ENCODE results near the gene PTPRN2.
"Not testable (repeated sequence)": the region's sequence is repeated elsewhere in the genome, so short reads cannot be mapped to it uniquely, and the experiment has no call there.

The PTPRN2 gene

DNA sequence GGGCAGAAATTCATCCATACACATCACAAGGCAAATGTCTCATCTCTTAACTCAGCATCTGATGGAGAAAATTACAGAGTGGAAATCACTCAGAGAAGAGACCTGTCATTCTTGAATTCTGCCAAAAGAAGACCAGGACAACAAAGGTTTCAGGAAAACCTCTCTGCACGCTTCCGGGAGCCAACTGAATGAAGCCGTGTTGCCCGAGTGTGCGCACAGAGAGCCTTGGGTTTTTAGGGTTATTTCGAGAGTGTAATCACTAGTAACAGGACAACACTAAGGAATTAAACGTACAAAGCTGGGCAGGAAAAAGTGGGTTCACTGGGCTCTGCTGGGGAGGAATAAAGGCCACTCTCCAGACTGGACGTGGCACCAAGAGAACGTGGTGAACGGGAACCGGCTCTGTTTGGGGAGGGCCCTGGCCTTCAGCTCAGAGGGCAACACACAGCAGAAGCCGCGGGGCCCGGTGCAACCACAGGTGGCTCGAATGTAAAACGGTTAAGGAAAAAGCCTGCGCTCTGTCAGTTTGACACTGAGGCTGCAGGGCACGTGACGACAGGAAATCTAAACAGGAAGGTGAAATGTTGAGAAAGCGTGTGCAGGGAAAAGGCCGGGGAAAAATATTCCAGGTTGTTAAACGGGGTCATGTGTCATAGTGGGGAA lies 919.3 kb downstream of the PTPRN2 start:
- Histone ChIP-seq H3K27ac (no peak overlapping the region), H3K4me3 (no peak overlapping the region)
- DNase-seq (ENCODE audit: low spot score) = no peak
- TF ChIP-seq, protein P1, sequence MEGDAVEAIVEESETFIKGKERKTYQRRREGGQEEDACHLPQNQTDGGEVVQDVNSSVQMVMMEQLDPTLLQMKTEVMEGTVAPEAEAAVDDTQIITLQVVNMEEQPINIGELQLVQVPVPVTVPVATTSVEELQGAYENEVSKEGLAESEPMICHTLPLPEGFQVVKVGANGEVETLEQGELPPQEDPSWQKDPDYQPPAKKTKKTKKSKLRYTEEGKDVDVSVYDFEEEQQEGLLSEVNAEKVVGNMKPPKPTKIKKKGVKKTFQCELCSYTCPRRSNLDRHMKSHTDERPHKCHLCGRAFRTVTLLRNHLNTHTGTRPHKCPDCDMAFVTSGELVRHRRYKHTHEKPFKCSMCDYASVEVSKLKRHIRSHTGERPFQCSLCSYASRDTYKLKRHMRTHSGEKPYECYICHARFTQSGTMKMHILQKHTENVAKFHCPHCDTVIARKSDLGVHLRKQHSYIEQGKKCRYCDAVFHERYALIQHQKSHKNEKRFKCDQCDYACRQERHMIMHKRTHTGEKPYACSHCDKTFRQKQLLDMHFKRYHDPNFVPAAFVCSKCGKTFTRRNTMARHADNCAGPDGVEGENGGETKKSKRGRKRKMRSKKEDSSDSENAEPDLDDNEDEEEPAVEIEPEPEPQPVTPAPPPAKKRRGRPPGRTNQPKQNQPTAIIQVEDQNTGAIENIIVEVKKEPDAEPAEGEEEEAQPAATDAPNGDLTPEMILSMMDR (IDR thresholded peaks at IDR 0.05) = no peak

GRCh38 chr7:157667731-157668130 lies 919.9 kb downstream of the PTPRN2 start:
- TF ChIP-seq, protein P1 (IDR thresholded peaks at IDR 0.05) = no peak
- no peak overlapping the region for H3K27ac ChIP-seq
- no peak for DNase-seq (ENCODE audit: low spot score)

GRCh38 chr7:157667261-157667660 lies 920.4 kb downstream of the PTPRN2 start:
- Histone ChIP-seq H3K27ac (no peak overlapping the region), H3K4me3 (no peak overlapping the region)
- TF ChIP-seq, protein P1 (IDR thresholded peaks at IDR 0.05) = no peak
- DNase-seq (ENCODE audit: low spot score) = no peak

More at GRCh38 chr7:157667731-157668130, 919.9 kb downstream of the PTPRN2 start:
- no peak overlapping the region for H3K4me3 ChIP-seq

DNA sequence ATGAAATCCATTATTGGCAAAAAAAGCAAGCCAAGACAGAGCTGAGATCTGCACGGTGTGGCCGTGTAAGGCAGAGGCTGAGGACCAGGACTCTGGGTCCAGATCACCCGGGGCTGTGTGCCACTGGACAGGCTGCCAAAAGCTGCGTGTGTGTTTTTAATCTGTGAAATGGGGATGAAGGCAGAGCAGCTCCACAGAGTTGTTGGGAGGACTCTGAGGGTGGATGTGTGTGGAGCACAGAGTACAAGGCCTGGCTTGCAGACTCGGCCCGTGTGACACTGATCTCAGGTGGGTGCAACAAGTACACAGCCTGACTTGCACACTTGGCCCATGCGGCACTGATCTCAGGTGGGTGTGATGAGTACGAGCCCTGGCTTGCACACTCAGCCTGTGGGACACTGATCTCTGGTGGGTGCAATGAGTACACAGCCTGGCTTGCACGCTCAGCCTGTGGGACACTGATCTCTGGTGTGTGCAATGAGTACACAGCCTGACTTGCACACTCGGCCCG lies 921.0 kb downstream of the PTPRN2 start:
- Histone ChIP-seq H3K4me3 (no peak overlapping the region), H3K27ac (no peak overlapping the region)
- no peak for DNase-seq (ENCODE audit: low spot score)
- TF ChIP-seq, protein P1 (IDR thresholded peaks at IDR 0.05) = no peak

- H3K4me3 ChIP-seq; DNase-seq (ENCODE audit: low spot score); H3K27ac ChIP-seq: not testable (repeated sequence)
These were observed 922.0 kb downstream of the PTPRN2 start for GRCh38 chr7:157665634-157665988.

GRCh38 chr7:157664871-157665633 lies 922.6 kb downstream of the PTPRN2 start:
- Histone ChIP-seq H3K27ac (no peak overlapping the region), H3K4me3 (no peak overlapping the region)
- DNase-seq (ENCODE audit: low spot score) = no peak
- TF ChIP-seq, protein P1 (IDR thresholded peaks at IDR 0.05) = no peak

DNA sequence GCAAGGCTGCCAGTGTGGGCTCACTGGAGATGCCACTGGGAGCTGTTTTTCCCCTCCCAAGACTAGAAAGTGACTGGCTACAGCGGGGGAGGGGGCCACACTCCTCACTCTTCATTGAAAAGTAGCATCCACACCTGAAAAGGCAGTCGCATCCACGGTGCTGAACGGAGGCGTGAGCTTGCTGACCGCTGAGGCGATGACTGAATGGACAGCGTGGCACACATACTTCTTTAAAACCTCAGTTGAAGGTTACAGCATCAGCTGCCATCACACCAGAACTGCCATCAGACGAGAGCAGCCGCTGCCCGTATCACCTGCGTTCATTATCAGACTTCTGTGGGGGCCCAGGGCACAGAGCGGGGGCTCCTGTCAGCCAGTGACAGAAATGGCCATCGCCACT lies 923.6 kb downstream of the PTPRN2 start:
- no peak overlapping the region for H3K4me3 ChIP-seq
- H3K27ac ChIP-seq = no peak overlapping the region
- no peak for DNase-seq (ENCODE audit: low spot score)
- TF ChIP-seq, protein P1 (IDR thresholded peaks at IDR 0.05) = no peak
